K562 (cell line): ENCODE data around the gene EWSR1. TPM values are rescaled to one million over a fixed set of nuclear protein-coding genes. Genes with fewer than 3 reads are reported as not detected.

Experiments
- ASH1L ChIP-seq: fragments of 450-650 bp; IDR thresholded peaks from 2 replicates; pipeline ENCODE4 v1.6.1; 2018; ENCODE audit warnings: borderline replicate concordance, mild to moderate bottlenecking, low read depth; ENCODE audit not compliant: partially characterized antibody
- ELK1 ChIP-seq: sonication (generic); formaldehyde crosslinking; IDR thresholded peaks from 2 replicates; pipeline ENCODE4 v1.8.1; 2022; ENCODE audit warnings: missing genetic modification reagents
- ETS1 ChIP-seq: conservative IDR thresholded peaks from 2 replicates; pipeline ENCODE4 v1.6.1; 2011; ENCODE audit warnings: low read depth, mild to moderate bottlenecking, low read length; ENCODE audit not compliant: control insufficient read depth
- ETV6 ChIP-seq, 3 experiments: fragments of 150-350 bp in 1 of 3; sonication (generic) in 1 of 3; formaldehyde crosslinking in 1 of 3; IDR thresholded peaks; 2 replicates each; pipeline versions ENCODE4 v1.6.1 to v1.8.0; 2014 to 2022; ENCODE audit warnings: borderline replicate concordance in 2 of 3, low read depth in 2 of 3, antibody characterized with exemption in 1 of 3, low read length in 1 of 3, mild to moderate bottlenecking in 1 of 3, missing genetic modification reagents in 1 of 3
- HMG20A ChIP-seq: fragments of 450-650 bp; formaldehyde crosslinking; conservative IDR thresholded peaks from 2 replicates; pipeline ENCODE4 v1.4.0; 2020; ENCODE audit warnings: mild to moderate bottlenecking, mixed read lengths
- HOMEZ ChIP-seq: fragments of 250-450 bp; sonication (Bioruptor Pico); IDR thresholded peaks from 2 replicates; pipeline ENCODE4 v1.4.0; 2020; ENCODE audit warnings: mild to moderate bottlenecking, moderate library complexity
- HSF4 ChIP-seq: fragments of 250-450 bp; sonication (Bioruptor Pico); IDR thresholded peaks from 2 replicates; pipeline ENCODE4 v2.1.2; 2022; ENCODE audit warnings: mild to moderate bottlenecking, moderate library complexity, borderline replicate concordance
- SMARCB1 ChIP-seq: IDR thresholded peaks from 2 replicates; pipeline ENCODE4 v1.6.1; 2011; ENCODE audit warnings: improper control_type of control experiment, low read depth; ENCODE audit not compliant: insufficient read length
- STAG1 ChIP-seq: sonication (generic); formaldehyde crosslinking; IDR thresholded peaks from 2 replicates; pipeline ENCODE4 v1.5.0; 2020; ENCODE audit warnings: missing genetic modification reagents, borderline replicate concordance
- TBL1XR1 ChIP-seq, 2 experiments: IDR thresholded peaks; 2 replicates each; pipeline ENCODE4 v1.6.1; 2012; ENCODE audit warnings: improper control_type of control experiment in 2 of 2, low read length in 2 of 2, mild to moderate bottlenecking in 1 of 2
- THRAP3 ChIP-seq: fragments of 450-650 bp; IDR thresholded peaks from 2 replicates; pipeline ENCODE4 v1.6.1; 2016; ENCODE audit warnings: mild to moderate bottlenecking, inconsistent platforms, borderline replicate concordance
- UBTF ChIP-seq, 2 experiments: IDR thresholded peaks; 2 replicates each; pipeline ENCODE4 v1.6.1; 2012; ENCODE audit warnings: improper control_type of control experiment in 2 of 2, low read depth in 2 of 2, low read length in 2 of 2, borderline replicate concordance in 1 of 2
- ZBTB43 ChIP-seq: sonication (generic); formaldehyde crosslinking; IDR thresholded peaks from 2 replicates; pipeline ENCODE4 v1.8.0; 2023; ENCODE audit warnings: mild to moderate bottlenecking, missing genetic modification reagents
- ZFP30 ChIP-seq: fragments of 250-450 bp; sonication (Bioruptor Pico); IDR thresholded peaks from 2 replicates; pipeline ENCODE4 v1.8.0; 2022; ENCODE audit warnings: moderate library complexity, mild to moderate bottlenecking, inconsistent platforms, borderline replicate concordance
- ZNF124 ChIP-seq: sonication (generic); formaldehyde crosslinking; IDR thresholded peaks from 2 replicates; pipeline ENCODE4 v1.8.1; 2022; ENCODE audit warnings: missing genetic modification reagents
- ZNF280A ChIP-seq: fragments of 450-650 bp; IDR thresholded peaks from 2 replicates; pipeline ENCODE4 v1.6.1; 2018; ENCODE audit warnings: mild to moderate bottlenecking, low read depth; ENCODE audit not compliant: partially characterized antibody
- polyA plus RNA-seq, 8 experiments: library from polyadenylated mRNA; depleted of rRNA in 4 of 8; stranded (reverse) in 5 of 8; unstranded in 3 of 8; fragments of >200 nt; fragmentation: Nextera tagmentation in 2 of 8; fragmentation: Illumina TruSeq in 1 of 8; extraction: Ambion mirVana in 2 of 8; extraction: Trizol in 1 of 8; gene quantifications; 2 replicates each; pipeline versions ENCODE4 v1.2.1 to v1.2.3, GENCODE V29; 2011 to 2014; ENCODE audit warnings: inconsistent platforms in 1 of 8, missing spikeins in 1 of 8
- total RNA-seq, 7 experiments: library from RNA; depleted of rRNA in 6 of 7; stranded (reverse); fragments of >200 nt in 6 of 7; fragmentation: Illumina TruSeq in 2 of 7; extraction: Trizol in 2 of 7; gene quantifications; 2 replicates each; pipeline versions ENCODE4 v1.2.1 to v1.2.3, GENCODE V29; 2011 to 2021; ENCODE audit warnings: low replicate concordance in 1 of 7

Gene EWSR1
- total and polyA plus RNA-seq, 9 of the 15 experiments (the other 6 are each of a cell fraction or from before 2014, with no cell fraction given): 83.3 to 450 (median 239) TPM

GRCh38 chr22:29267858-29268510 lies at the start of gene EWSR1, which contains the start of gene RHBDD3 (continued):
- TF ChIP-seq TBL1XR1 (IDR thresholded peaks at IDR 0.05; ENCODE audit: low read length in 2 of 2) (no peak; a peak in 1 of 4 replicates), HMG20A (CRISPR knock-in tag) (no peak), ZNF124 (no peak), ZBTB43 (CRISPR knock-in tag) (no peak), ETS1 (peak; percentile 85), ETV6 (IDR thresholded peaks at IDR 0.05; ENCODE audit: borderline replicate concordance in 1 of 2, low read depth in 2 of 2, low read length in 1 of 2) (no peak), ETV6 (CRISPR knock-in tag; IDR thresholded peaks at IDR 0.05; ENCODE audit: borderline replicate concordance) (no peak), ASH1L (peak; percentile 86), ZFP30 (CRISPR knock-in tag) (no peak), HOMEZ (CRISPR knock-in tag) (no peak), THRAP3 (no peak), ELK1 (CRISPR knock-in tag) (no peak), STAG1 (CRISPR knock-in tag) (no peak), SMARCB1 (no peak), ZNF280A (no peak), HSF4 (CRISPR knock-in tag) (no peak), UBTF (IDR thresholded peaks at IDR 0.05; ENCODE audit: borderline replicate concordance in 1 of 2, low read depth in 2 of 2, low read length in 2 of 2) (peak in 1 of 2 experiments; percentile 54; a peak in 1 of 4 replicates)
